ENCODE measurements around the gene MAMDC4.

- TF ChIP-seq EZH2 (IDR thresholded peaks at IDR 0.05; ENCODE audit: borderline replicate concordance, low read length) (no peak), CTCF (IDR thresholded peaks at IDR 0.05; ENCODE audit: low read length) (peak; percentile 34)
Observed at GRCh38 chr9:136899196-136899595, 47.0 kb downstream of the MAMDC4 start.

Data from OCI-LY1 (cell line).